PC-3 (cell line): ENCODE results near the gene VPS33A.

Experiments used
- EZH2 ChIP-seq: fragments of 300-600 bp; sonication (generic); IDR thresholded peaks from one replicate; pipeline ENCODE4 v1.6.1; 2017; ENCODE audit warnings: antibody characterized with exemption, mild to moderate bottlenecking, low read length; ENCODE audit not compliant: unreplicated experiment
- EZH2phosphoT487 ChIP-seq: fragments of 300-600 bp; sonication (generic); IDR thresholded peaks from 2 replicates; pipeline ENCODE4 v1.6.1; 2018; ENCODE audit warnings: mild to moderate bottlenecking, antibody characterized with exemption, low read length, borderline replicate concordance
- TF ChIP-seq, protein P1 (sequence below): fragments of 300-600 bp; sonication (generic); conservative IDR thresholded peaks from 2 replicates; pipeline ENCODE4 v1.5.1; 2017; ENCODE audit warnings: antibody characterized with exemption, low read depth, mild to moderate bottlenecking, low read length

DNA sequence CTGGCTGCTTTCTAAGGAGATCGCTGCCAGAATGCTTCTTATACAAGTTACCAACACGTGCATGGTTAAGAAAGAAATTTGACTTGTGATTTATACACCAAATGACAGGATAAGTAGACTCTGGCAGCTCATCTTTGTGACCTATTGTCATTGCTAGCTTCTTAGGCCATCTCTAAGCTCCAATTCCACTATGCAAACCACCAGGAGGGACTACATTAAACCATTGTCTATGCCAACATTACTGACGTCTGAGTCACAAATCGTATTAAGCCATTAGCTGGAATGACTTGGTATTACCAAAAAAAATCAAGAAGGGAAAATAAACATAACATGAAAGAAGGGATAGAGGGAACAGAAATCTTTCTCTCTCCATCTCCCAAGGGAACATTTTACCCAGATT lies 15.8 kb upstream of the VPS33A start:
- TF ChIP-seq, protein P1, sequence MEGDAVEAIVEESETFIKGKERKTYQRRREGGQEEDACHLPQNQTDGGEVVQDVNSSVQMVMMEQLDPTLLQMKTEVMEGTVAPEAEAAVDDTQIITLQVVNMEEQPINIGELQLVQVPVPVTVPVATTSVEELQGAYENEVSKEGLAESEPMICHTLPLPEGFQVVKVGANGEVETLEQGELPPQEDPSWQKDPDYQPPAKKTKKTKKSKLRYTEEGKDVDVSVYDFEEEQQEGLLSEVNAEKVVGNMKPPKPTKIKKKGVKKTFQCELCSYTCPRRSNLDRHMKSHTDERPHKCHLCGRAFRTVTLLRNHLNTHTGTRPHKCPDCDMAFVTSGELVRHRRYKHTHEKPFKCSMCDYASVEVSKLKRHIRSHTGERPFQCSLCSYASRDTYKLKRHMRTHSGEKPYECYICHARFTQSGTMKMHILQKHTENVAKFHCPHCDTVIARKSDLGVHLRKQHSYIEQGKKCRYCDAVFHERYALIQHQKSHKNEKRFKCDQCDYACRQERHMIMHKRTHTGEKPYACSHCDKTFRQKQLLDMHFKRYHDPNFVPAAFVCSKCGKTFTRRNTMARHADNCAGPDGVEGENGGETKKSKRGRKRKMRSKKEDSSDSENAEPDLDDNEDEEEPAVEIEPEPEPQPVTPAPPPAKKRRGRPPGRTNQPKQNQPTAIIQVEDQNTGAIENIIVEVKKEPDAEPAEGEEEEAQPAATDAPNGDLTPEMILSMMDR, result no peak
- TF ChIP-seq EZH2, result no peak
- TF ChIP-seq EZH2phosphoT487, result no peak
